Endothelial cell (in vitro differentiated cells): ENCODE results near the gene ZDHHC13. TPM values are rescaled to one million over a fixed set of nuclear protein-coding genes. Genes with fewer than 3 reads are reported as not detected.

ENCODE experiments used
- DNase-seq: peaks from one replicate; pipeline ENCODE4 v3.0.0; 2021; ENCODE audit warnings: low spot score
- H3K27ac Mint-ChIP-seq: one replicate; pipeline ENCODE4 v1.8.0; 2021; ENCODE audit warnings: mixed read lengths, inconsistent platforms; ENCODE audit not compliant: unreplicated experiment
- H3K27me3 Mint-ChIP-seq: one replicate; pipeline ENCODE4 v1.8.0; 2021; ENCODE audit warnings: mild to moderate bottlenecking, moderate library complexity, mixed read lengths, inconsistent platforms; ENCODE audit not compliant: unreplicated experiment
- H3K36me3 Mint-ChIP-seq: one replicate; pipeline ENCODE4 v1.8.0; 2021; ENCODE audit warnings: mild to moderate bottlenecking, low read depth, mixed read lengths, inconsistent platforms; ENCODE audit not compliant: unreplicated experiment
- H3K4me1 Mint-ChIP-seq: one replicate; pipeline ENCODE4 v1.8.0; 2021; ENCODE audit warnings: mild to moderate bottlenecking, mixed read lengths, inconsistent platforms; ENCODE audit not compliant: unreplicated experiment
- H3K4me3 Mint-ChIP-seq: one replicate; pipeline ENCODE4 v1.8.0; 2021; ENCODE audit warnings: mild to moderate bottlenecking, mixed read lengths, inconsistent platforms; ENCODE audit not compliant: unreplicated experiment
- H3K9me3 Mint-ChIP-seq: one replicate; pipeline ENCODE4 v1.8.0; 2021; ENCODE audit warnings: mixed read lengths, inconsistent platforms; ENCODE audit not compliant: unreplicated experiment
- total RNA-seq: library from RNA; stranded (reverse); fragmentation: NEBNext Ultra II Directional; extraction: Animal tissue kit (Norgen Biotek cat#: 25700); gene quantifications from one replicate; pipeline ENCODE4 v1.2.1, GENCODE V29; 2021; ENCODE audit not compliant: unreplicated experiment
- TF ChIP-seq, protein P1 (sequence below): fragments of 200-600 bp; sonication (generic); IDR thresholded peaks from one replicate; pipeline ENCODE4 v1.5.0; 2021; ENCODE audit warnings: antibody characterized with exemption; ENCODE audit not compliant: unreplicated experiment

Gene ZDHHC13
- total RNA-seq, 1 donor from 2014 or later = 18.2 TPM

DNA sequence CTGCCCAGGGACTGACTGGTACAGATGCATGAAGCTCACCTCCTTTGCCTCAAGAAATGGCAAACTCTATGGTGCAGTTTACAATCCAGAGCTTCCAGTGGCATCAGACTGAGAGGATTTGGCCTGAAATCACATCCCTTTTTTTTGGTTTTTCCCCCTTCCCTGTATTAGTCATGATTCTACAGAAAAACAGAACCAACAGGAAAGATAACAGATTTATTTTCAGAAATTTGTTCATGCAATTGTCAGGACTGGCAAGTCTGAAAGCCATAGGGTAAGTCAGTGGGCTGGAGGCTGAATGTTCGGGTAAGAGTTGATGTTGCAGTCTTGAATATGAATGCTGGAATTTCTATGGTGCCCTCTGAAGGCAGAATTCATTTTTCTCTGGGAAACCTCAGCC is 12.0 kb upstream of the ZDHHC13 start:
- H3K9me3 Mint-ChIP-seq = no peaks in the 10 kb centered on the region
- no peak overlapping the region for H3K4me3 Mint-ChIP-seq
- no peak for DNase-seq
- no peaks in the 10 kb centered on the region for H3K36me3 Mint-ChIP-seq
- peaks cover 8% of the 10 kb centered on the region for H3K4me1 Mint-ChIP-seq
- peaks cover 4% of the 10 kb centered on the region for H3K27me3 Mint-ChIP-seq
- H3K27ac Mint-ChIP-seq = no peak overlapping the region
- TF ChIP-seq, protein P1, sequence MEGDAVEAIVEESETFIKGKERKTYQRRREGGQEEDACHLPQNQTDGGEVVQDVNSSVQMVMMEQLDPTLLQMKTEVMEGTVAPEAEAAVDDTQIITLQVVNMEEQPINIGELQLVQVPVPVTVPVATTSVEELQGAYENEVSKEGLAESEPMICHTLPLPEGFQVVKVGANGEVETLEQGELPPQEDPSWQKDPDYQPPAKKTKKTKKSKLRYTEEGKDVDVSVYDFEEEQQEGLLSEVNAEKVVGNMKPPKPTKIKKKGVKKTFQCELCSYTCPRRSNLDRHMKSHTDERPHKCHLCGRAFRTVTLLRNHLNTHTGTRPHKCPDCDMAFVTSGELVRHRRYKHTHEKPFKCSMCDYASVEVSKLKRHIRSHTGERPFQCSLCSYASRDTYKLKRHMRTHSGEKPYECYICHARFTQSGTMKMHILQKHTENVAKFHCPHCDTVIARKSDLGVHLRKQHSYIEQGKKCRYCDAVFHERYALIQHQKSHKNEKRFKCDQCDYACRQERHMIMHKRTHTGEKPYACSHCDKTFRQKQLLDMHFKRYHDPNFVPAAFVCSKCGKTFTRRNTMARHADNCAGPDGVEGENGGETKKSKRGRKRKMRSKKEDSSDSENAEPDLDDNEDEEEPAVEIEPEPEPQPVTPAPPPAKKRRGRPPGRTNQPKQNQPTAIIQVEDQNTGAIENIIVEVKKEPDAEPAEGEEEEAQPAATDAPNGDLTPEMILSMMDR = no peak

DNA sequence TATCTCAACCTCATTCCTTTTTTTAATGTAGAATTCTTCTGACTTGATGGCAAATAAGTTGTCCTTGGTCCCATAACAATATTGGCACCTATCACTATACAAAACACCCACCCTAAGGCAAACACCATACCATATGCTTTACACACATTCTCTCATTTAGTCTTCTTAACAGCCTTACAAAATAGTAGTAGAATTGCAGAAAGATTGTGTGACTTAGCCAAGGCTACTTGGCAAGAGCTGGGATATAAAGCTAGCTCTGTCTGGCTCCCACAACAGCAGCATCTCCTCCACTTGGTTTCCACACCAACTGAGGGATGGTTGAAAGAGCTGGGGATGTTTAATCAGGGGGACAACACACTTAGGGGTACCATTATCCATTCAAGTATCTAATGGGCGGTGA is 9.8 kb upstream of the ZDHHC13 start:
- H3K9me3 Mint-ChIP-seq = no peaks in the 10 kb centered on the region
- no peak overlapping the region for H3K27ac Mint-ChIP-seq
- no peaks in the 10 kb centered on the region for H3K36me3 Mint-ChIP-seq
- H3K4me1 Mint-ChIP-seq = peaks cover 8% of the 10 kb centered on the region
- no peak overlapping the region for H3K4me3 Mint-ChIP-seq
- peaks cover 5% of the 10 kb centered on the region for H3K27me3 Mint-ChIP-seq
- TF ChIP-seq, protein P1 = no peak
- no peak for DNase-seq

DNA sequence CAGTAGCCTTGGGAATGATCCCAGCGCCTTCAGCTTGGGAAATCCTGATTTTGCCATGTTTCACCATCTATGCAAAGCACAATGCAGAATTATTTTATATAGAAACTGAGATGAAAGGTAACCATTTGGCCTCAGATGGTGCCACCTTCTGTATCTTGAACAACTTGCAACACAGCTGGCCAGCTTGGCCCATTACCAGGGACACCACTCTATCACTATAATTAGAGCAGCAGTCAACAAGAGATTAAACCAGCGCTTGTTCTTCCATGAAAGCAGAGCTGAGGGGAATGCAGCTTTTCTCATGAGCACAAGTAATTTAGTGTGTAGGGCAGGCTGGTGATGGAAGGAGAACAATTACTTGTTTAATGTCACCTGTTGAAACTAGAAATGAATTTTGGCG is 6.7 kb upstream of the ZDHHC13 start:
- Mint-ChIP-seq H3K9me3 (no peaks in the 10 kb centered on the region), H3K36me3 (no peaks in the 10 kb centered on the region), H3K4me1 (peaks cover 3% of the 10 kb centered on the region), H3K27me3 (peaks cover 5% of the 10 kb centered on the region), H3K4me3 (no peak overlapping the region), H3K27ac (no peak overlapping the region)
- TF ChIP-seq, protein P1 = no peak
- no peak for DNase-seq

DNA sequence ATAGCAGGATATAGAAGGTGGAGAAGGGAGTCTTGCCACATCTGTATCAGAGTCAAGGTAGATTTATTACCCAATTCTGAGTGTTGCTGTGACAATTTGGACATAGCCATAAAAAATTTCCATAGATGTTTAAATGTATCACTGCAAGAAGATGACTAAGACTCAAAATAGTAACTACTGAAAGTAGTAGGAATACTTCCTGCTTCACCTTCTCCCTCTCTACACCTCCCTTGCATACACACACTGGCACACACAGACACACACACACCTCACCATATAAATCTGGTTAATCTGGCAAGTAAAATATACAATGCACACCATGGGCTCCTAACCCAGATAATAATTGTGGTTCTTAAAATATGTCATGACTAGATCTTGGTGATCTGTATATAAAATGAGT is 5.2 kb upstream of the ZDHHC13 start:
- DNase-seq = no peak
- H3K4me1 Mint-ChIP-seq = no peaks in the 10 kb centered on the region
- no peaks in the 10 kb centered on the region for H3K36me3 Mint-ChIP-seq
- H3K27me3 Mint-ChIP-seq = peaks cover 6% of the 10 kb centered on the region
- no peaks in the 10 kb centered on the region for H3K9me3 Mint-ChIP-seq
- no peak overlapping the region for H3K4me3 Mint-ChIP-seq
- no peak overlapping the region for H3K27ac Mint-ChIP-seq
- TF ChIP-seq, protein P1 = no peak

DNA sequence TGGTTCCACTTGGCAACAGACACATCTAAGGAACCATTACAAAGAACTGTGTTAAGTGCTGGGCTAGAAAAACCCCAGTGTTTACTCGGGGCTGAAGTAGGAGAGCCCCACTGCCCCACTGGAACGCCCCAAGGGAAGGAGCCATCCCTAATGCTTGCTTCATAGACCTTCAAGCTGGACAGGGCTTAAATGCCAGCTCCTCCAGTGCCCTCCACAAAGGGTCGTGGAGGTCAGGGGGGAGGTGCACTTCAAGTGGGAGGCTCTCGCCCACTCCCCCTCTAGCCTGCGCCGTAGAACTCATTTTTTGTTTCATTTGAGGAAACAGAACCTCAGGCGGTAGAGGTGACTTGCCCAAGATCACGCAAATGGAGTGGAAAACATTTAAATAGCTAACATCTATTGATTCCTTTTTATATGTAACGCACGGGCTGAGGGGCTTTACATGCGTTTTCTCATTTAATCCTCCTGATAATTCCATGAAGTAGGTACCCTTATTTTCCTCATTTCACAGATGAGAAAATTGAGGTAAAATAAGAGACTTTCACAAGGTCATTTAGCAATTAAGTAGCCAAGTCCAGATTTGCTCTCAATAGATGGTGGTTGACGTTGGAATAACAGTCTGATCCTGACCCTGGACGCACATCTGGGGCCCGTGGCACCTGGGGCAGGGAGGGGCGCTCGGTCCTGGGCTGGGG is 545 bp upstream of the ZDHHC13 start:
- H3K27ac Mint-ChIP-seq = no peak overlapping the region
- TF ChIP-seq, protein P1 = no peak
- DNase-seq = no peak
- H3K4me1 Mint-ChIP-seq = peaks cover 4% of the 10 kb centered on the region
- peak overlapping the region; percentile 93 for H3K4me3 Mint-ChIP-seq
- H3K27me3 Mint-ChIP-seq = peaks cover 2% of the 10 kb centered on the region
- no peaks in the 10 kb centered on the region for H3K9me3 Mint-ChIP-seq
- H3K36me3 Mint-ChIP-seq = no peaks in the 10 kb centered on the region
